Stimulated activated naive CD8-positive, alpha-beta T cell treated with anti-CD3 and anti-CD28 coated beads, Interleukin-15, Interleukin-2, amounts not matched to agents 100 ng/mL and 50 ng/mL, for 24 hours (primary cell): ENCODE results near the gene COL2A1.

Experiments
- H3K27ac Mint-ChIP-seq: one replicate; pipeline ENCODE4 v1.8.0; 2021; ENCODE audit warnings: mild to moderate bottlenecking, mixed read lengths
- H3K27me3 Mint-ChIP-seq: one replicate; pipeline ENCODE4 v1.8.0; 2021; ENCODE audit warnings: mixed read lengths
- H3K36me3 Mint-ChIP-seq: one replicate; pipeline ENCODE4 v1.8.0; 2021; ENCODE audit warnings: low read depth, mixed read lengths
- H3K4me1 Mint-ChIP-seq: one replicate; pipeline ENCODE4 v1.8.0; 2021; ENCODE audit warnings: low read depth, mixed read lengths
- H3K4me3 Mint-ChIP-seq: one replicate; pipeline ENCODE4 v1.8.0; 2021; ENCODE audit warnings: mild to moderate bottlenecking, mixed read lengths
- H3K9me3 Mint-ChIP-seq: one replicate; pipeline ENCODE4 v1.8.0; 2021; ENCODE audit warnings: mixed read lengths

Gene COL2A1

GRCh38 chr12:47992776-47993175 is 11.5 kb downstream of the COL2A1 start:
- Mint-ChIP-seq H3K9me3 (no peaks in the 10 kb centered on the region), H3K4me1 (peaks cover 24% of the 10 kb centered on the region), H3K36me3 (no peaks in the 10 kb centered on the region), H3K4me3 (no peak overlapping the region), H3K27me3 (peaks cover 34% of the 10 kb centered on the region), H3K27ac (no peak overlapping the region)

- Mint-ChIP-seq H3K27me3 (peaks cover 27% of the 10 kb centered on the region), H3K36me3 (no peaks in the 10 kb centered on the region), H3K9me3 (no peaks in the 10 kb centered on the region), H3K4me1 (peaks cover 24% of the 10 kb centered on the region), H3K4me3 (no peak overlapping the region), H3K27ac (no peak overlapping the region)
Observed at GRCh38 chr12:47991106-47992061, 12.9 kb downstream of the COL2A1 start.

GRCh38 chr12:47990351-47991105 is 13.7 kb downstream of the COL2A1 start:
- Mint-ChIP-seq H3K4me3 (peak overlapping the region; percentile 32), H3K27ac (peak overlapping the region; percentile 43), H3K27me3 (peaks cover 24% of the 10 kb centered on the region), H3K4me1 (peaks cover 24% of the 10 kb centered on the region), H3K36me3 (no peaks in the 10 kb centered on the region), H3K9me3 (no peaks in the 10 kb centered on the region)

DNA sequence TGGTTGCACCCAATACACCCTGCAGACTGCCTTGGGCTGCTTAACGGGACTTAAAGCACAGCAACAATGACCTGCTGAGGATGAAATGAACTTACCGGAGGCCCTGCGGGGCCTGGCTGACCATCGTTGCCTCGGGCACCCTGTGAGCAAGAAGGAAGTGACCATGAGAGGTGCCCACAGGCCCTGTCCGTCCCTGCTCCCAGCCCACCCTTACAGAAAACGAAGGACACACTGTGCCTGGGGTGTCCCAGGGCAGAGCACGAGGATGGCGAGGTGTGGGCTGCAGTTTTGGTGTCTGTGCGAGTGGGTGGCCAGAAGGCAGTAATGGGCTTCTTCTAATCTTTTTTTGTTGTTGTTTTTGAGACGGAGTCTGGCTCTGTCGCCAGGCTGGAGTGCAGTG is 14.6 kb downstream of the COL2A1 start:
- Mint-ChIP-seq H3K9me3 (no peaks in the 10 kb centered on the region), H3K36me3 (no peaks in the 10 kb centered on the region), H3K27ac (no peak overlapping the region), H3K27me3 (peaks cover 17% of the 10 kb centered on the region), H3K4me3 (no peak overlapping the region), H3K4me1 (peaks cover 24% of the 10 kb centered on the region)

- peaks cover 14% of the 10 kb centered on the region for H3K27me3 Mint-ChIP-seq
Observed at GRCh38 chr12:47989023-47989417, 15.3 kb downstream of the COL2A1 start.

DNA sequence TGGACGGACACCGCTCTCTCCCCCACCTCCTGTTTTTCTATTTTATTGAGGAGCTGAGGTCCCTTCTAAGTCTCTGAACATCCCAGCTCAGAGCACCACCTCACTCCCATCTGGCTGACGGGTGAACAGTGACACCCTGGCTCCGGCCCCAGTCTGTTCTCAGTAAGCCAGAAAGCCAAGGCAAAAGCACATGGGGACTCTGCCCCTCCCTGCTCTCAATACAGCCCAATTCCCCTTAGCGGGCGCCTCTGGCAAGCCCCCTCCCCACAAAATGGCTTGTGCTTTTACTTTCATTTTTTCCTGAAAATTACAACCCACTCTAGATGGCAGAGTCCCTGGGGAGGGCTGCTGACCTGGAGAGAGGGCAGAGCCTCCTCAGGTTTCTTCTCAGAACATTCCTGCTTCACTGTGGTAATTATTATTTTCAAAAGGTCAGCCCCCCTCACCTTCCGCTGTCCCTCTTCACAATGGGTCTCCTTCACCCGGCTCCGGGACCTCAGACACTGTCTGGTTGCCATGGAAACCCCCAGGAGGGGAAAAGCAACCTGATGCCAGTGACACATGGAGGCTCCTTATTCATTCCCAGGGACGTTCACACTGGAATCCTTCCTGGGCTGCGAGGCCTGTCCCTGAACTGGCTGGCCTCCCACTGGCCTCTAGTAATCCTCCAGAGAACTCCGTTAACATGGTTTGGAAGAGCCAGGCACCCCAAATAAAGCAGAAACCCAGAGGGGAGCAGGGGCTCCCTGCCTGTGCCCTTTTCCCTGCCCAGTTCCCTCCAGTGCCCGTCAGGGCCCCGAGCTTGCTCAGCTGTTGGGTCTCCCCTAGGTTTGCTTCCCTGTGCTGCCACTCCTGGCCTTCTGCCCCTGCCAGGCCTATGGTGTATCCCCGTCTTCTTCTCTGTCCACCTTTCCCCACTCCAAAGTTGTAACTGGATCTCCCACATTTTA is 15.9 kb downstream of the COL2A1 start:
- H3K4me1 Mint-ChIP-seq: peaks cover 24% of the 10 kb centered on the region
- H3K27me3 Mint-ChIP-seq: peaks cover 14% of the 10 kb centered on the region
- H3K27ac Mint-ChIP-seq: peak overlapping the region; percentile 34
- no peaks in the 10 kb centered on the region for H3K36me3 Mint-ChIP-seq
- no peaks in the 10 kb centered on the region for H3K9me3 Mint-ChIP-seq
- no peak overlapping the region for H3K4me3 Mint-ChIP-seq

More at GRCh38 chr12:47989023-47989417, 15.3 kb downstream of the COL2A1 start:
- Mint-ChIP-seq H3K4me3 (no peak overlapping the region), H3K9me3 (no peaks in the 10 kb centered on the region), H3K27ac (peak overlapping the region; percentile 34), H3K4me1 (peaks cover 24% of the 10 kb centered on the region), H3K36me3 (no peaks in the 10 kb centered on the region)

- no peak overlapping the region for H3K4me3 Mint-ChIP-seq
- H3K27me3 Mint-ChIP-seq: peaks cover 12% of the 10 kb centered on the region
- H3K27ac Mint-ChIP-seq: no peak overlapping the region
- H3K36me3 Mint-ChIP-seq: no peaks in the 10 kb centered on the region
- H3K9me3 Mint-ChIP-seq: no peaks in the 10 kb centered on the region
- peaks cover 24% of the 10 kb centered on the region for H3K4me1 Mint-ChIP-seq
Observed at GRCh38 chr12:47987411-47988072, 16.7 kb downstream of the COL2A1 start.

DNA sequence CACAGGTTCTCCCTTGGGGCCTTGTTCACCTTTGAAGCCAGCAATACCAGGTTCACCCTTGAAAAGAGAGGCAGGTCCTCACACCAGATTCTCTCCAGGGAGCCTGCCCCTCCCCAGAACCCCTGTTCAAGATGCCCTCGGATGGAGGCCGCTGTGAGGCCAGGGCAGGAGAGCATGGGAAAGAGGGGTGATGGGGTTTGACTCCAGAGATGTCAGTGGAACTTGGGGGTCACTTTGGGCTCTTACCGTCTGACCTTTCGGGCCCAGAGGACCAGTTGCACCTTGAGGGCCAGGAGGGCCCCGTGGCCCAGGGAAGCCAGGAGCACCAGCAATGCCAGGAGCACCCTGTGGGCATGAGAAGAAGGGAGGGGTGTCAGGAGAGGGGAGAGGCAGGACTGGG is 17.4 kb downstream of the COL2A1 start:
- Mint-ChIP-seq H3K4me3 (no peak overlapping the region), H3K9me3 (no peaks in the 10 kb centered on the region), H3K27me3 (peaks cover 7% of the 10 kb centered on the region), H3K27ac (no peak overlapping the region), H3K4me1 (peaks cover 24% of the 10 kb centered on the region), H3K36me3 (no peaks in the 10 kb centered on the region)

DNA sequence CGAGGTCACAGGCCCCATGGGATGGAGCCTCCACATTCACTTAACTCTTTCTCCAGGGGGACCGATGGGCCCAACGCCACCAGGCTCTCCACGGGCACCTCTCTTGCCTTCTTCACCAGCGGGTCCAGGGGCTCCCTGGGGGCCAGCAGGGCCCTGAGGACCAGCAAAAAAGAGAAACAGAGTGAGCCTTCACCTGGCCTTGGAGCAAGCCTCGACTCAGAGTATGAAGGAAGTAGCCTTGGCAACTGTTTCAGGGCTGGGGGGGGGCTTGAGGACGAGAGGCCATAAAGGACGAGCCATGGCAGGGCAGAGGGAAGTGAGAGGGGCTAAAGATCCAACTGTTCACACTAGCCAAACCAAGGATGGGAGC is 18.0 kb downstream of the COL2A1 start:
- Mint-ChIP-seq H3K36me3 (no peaks in the 10 kb centered on the region), H3K9me3 (no peaks in the 10 kb centered on the region), H3K27ac (no peak overlapping the region), H3K4me1 (peaks cover 24% of the 10 kb centered on the region), H3K4me3 (no peak overlapping the region), H3K27me3 (peaks cover 5% of the 10 kb centered on the region)

DNA sequence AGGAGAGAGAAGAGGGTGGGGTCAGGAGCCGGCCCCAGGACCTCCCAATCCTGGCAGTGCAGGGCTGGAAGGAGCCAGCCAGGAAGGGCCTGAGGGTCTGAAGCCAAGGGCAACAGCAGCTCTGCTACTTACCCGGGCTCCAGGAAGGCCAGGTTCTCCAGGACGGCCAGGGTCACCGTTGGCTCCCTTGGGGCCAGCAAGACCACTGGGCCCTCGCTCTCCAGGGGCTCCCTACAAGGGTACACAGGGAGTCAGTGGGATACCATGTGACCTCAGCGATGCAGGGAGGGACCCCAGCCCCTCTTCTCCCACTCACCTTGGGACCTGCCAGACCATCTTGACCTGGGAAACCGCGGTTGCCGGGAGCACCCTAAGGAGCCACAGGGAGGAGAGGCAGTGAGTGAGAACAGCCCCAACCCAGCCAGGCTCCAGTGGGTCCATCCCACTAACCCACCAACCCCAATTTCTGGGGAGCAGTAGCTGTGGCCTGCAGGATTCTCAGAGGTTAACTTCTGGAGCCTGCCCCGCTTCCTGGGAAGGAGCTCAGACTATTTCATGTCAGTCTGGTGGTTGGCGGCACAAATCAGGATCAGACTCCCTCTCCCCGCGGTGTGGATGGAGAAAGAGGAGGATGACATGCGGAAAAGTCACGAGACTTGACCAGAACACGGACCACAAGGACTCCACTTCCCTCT is 18.5 kb downstream of the COL2A1 start:
- Mint-ChIP-seq H3K9me3 (no peaks in the 10 kb centered on the region), H3K36me3 (no peaks in the 10 kb centered on the region), H3K4me1 (peaks cover 20% of the 10 kb centered on the region), H3K27me3 (peaks cover 5% of the 10 kb centered on the region), H3K4me3 (no peak overlapping the region), H3K27ac (no peak overlapping the region)

DNA sequence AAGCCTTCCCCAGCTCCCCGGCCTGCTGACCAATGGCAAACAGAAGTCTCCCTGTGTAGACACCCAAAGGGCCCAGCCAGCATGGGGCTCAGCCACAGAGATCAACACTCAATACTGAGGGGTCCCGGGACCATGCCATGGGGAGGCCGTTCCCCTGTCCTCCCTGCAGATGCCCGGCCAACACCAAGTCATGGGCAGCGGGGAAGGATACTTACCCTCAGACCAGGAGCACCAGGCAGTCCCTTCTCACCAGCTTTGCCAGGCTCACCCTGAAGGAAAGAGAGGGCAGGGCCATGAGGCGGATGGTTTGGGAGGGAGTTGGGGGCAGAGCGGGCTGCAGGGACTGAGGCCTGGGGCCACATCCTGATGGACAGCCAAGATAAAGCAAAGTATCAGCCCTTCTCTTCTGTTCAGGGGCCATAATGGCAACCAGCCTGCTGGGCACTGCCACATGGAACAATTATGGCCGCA is 19.9 kb downstream of the COL2A1 start:
- Mint-ChIP-seq H3K9me3 (no peaks in the 10 kb centered on the region), H3K36me3 (no peaks in the 10 kb centered on the region), H3K27ac (no peak overlapping the region), H3K4me3 (no peak overlapping the region), H3K27me3 (peaks cover 5% of the 10 kb centered on the region), H3K4me1 (peaks cover 6% of the 10 kb centered on the region)

GRCh38 chr12:47983541-47984115 is 20.6 kb downstream of the COL2A1 start:
- Mint-ChIP-seq H3K27ac (no peak overlapping the region), H3K9me3 (no peaks in the 10 kb centered on the region), H3K4me3 (no peak overlapping the region), H3K27me3 (peaks cover 5% of the 10 kb centered on the region), H3K4me1 (no peaks in the 10 kb centered on the region), H3K36me3 (no peaks in the 10 kb centered on the region)

- Mint-ChIP-seq H3K4me1 (no peaks in the 10 kb centered on the region), H3K4me3 (no peak overlapping the region), H3K36me3 (no peaks in the 10 kb centered on the region), H3K27me3 (peaks cover 2% of the 10 kb centered on the region), H3K9me3 (no peaks in the 10 kb centered on the region), H3K27ac (no peak overlapping the region)
Observed at GRCh38 chr12:47982770-47983169, 21.5 kb downstream of the COL2A1 start.
